RPMI7951 (cell line): ENCODE results near the gene PABPN1L. TPM values are rescaled to one million over a fixed set of nuclear protein-coding genes. Genes with fewer than 3 reads are reported as not detected.
"Not testable (repeated sequence)": the region's sequence is repeated elsewhere in the genome, so short reads cannot be mapped to it uniquely, and the experiment has no call there.

Experiments used
- DNase-seq: peaks from one replicate; pipeline ENCODE4 v3.0.0-alpha.2; 2012; ENCODE audit warnings: low read depth
- total RNA-seq: library from RNA; depleted of rRNA; stranded (reverse); fragments of >200 nt; shearing (Covaris generic); gene quantifications from 2 replicates; pipeline ENCODE4 v1.2.3, GENCODE V29; 2014

The PABPN1L gene
- total RNA-seq, 1 experiment from 2014 or later, result not detected

GRCh38 chr16:88830783-88831182 is 35.7 kb downstream of the PABPN1L start:
- DNase-seq, result no peak

- no peak for DNase-seq
Observed at GRCh38 chr16:88830258-88830657, 36.2 kb downstream of the PABPN1L start.

- DNase-seq, result no peak
Observed at GRCh38 chr16:88828711-88829110, 37.7 kb downstream of the PABPN1L start.

- no peak for DNase-seq
Observed at GRCh38 chr16:88827727-88828126, 38.7 kb downstream of the PABPN1L start.

- no peak for DNase-seq
Observed at GRCh38 chr16:88826070-88826840, 40.2 kb downstream of the PABPN1L start.

GRCh38 chr16:88825146-88825545 is 41.3 kb downstream of the PABPN1L start:
- DNase-seq, result no peak

- no peak for DNase-seq
Observed at GRCh38 chr16:88824256-88825077, 42.0 kb downstream of the PABPN1L start.

- DNase-seq, result not testable (repeated sequence)
Observed at GRCh38 chr16:88823646-88824045, 42.8 kb downstream of the PABPN1L start.

GRCh38 chr16:88822281-88823040 is 44.0 kb downstream of the PABPN1L start:
- no peak for DNase-seq

- no peak for DNase-seq
Observed at GRCh38 chr16:88821168-88821850, 45.2 kb downstream of the PABPN1L start.

GRCh38 chr16:88820385-88821025 is 46.0 kb downstream of the PABPN1L start:
- no peak for DNase-seq

- DNase-seq, result no peak
Observed at GRCh38 chr16:88819126-88819525, 47.3 kb downstream of the PABPN1L start.

GRCh38 chr16:88818575-88818874 is 47.9 kb downstream of the PABPN1L start:
- no peak for DNase-seq

GRCh38 chr16:88817785-88818574 is 48.5 kb downstream of the PABPN1L start:
- no peak for DNase-seq

GRCh38 chr16:88816736-88817535 is 49.5 kb downstream of the PABPN1L start:
- no peak for DNase-seq

GRCh38 chr16:88815901-88816589 is 50.4 kb downstream of the PABPN1L start:
- DNase-seq, result no peak

- no peak for DNase-seq
Observed at GRCh38 chr16:88815227-88815626, 51.2 kb downstream of the PABPN1L start.

- DNase-seq, result no peak
Observed at GRCh38 chr16:88814144-88814502, 52.3 kb downstream of the PABPN1L start.
